Measurements from ENCODE around the gene BCL3. TPM values are rescaled to one million over a fixed set of nuclear protein-coding genes. Genes with fewer than 3 reads are reported as not detected.

The BCL3 gene
- total RNA-seq, 2 experiments from 2014 or later = 38.7 to 40.2 TPM

- peaks cover 5% of the 10 kb centered on the region for H3K4me1 Mint-ChIP-seq
- H3K27ac Mint-ChIP-seq = no peak overlapping the region
- no peak overlapping the region for H3K4me3 Mint-ChIP-seq
- ChIA-PET POLR2A (no interaction called here), CTCF (interaction anchor here (1.4 to 6.1 kb wide), 2 partner anchors 14 kb away, joined by 4 to 39 read pairs; no protein-coding TSS in a partner anchor)
- no peaks in the 10 kb centered on the region for H3K9me3 Mint-ChIP-seq
- no peaks in the 10 kb centered on the region for H3K36me3 Mint-ChIP-seq (ENCODE audit: low read depth)
- DNase-seq = no peak
- H3K27me3 Mint-ChIP-seq = peaks cover 7% of the 10 kb centered on the region
These were observed 11.1 kb upstream of the BCL3 start for GRCh38 chr19:44737238-44738071.

GRCh38 chr19:44738136-44738535, 10.4 kb upstream of the BCL3 start:
- Mint-ChIP-seq H3K36me3 (ENCODE audit: low read depth) (no peaks in the 10 kb centered on the region), H3K4me3 (no peak overlapping the region), H3K4me1 (peaks cover 7% of the 10 kb centered on the region), H3K9me3 (no peaks in the 10 kb centered on the region), H3K27me3 (peaks cover 7% of the 10 kb centered on the region), H3K27ac (no peak overlapping the region)
- ChIA-PET CTCF (interaction anchor here (1.0 to 6.1 kb wide), 2 partner anchors 15 to 99 kb away, joined by 3 to 39 read pairs; no protein-coding TSS in a partner anchor), POLR2A (interaction anchor here (1.1 kb wide), 1 partner anchor 10 kb away, joined by 5 read pairs; no protein-coding TSS in a partner anchor)
- no peak for DNase-seq

- H3K4me3 Mint-ChIP-seq = no peak overlapping the region
- H3K27ac Mint-ChIP-seq = no peak overlapping the region
- no peaks in the 10 kb centered on the region for H3K36me3 Mint-ChIP-seq (ENCODE audit: low read depth)
- no peaks in the 10 kb centered on the region for H3K9me3 Mint-ChIP-seq
- DNase-seq = no peak
- ChIA-PET CTCF (interaction anchor here (0.6 to 6.1 kb wide), 4 partner anchors 15 to 550 kb away, joined by 3 to 39 read pairs (median 5); no protein-coding TSS in a partner anchor), POLR2A (interaction anchor here (1.1 kb wide), 1 partner anchor 10 kb away, joined by 5 read pairs; no protein-coding TSS in a partner anchor)
- H3K4me1 Mint-ChIP-seq = peaks cover 7% of the 10 kb centered on the region
- peaks cover 7% of the 10 kb centered on the region for H3K27me3 Mint-ChIP-seq
These were observed 9.6 kb upstream of the BCL3 start for GRCh38 chr19:44738603-44739558.

- DNase-seq = no peak
- Mint-ChIP-seq H3K4me3 (no peak overlapping the region), H3K4me1 (peaks cover 3% of the 10 kb centered on the region), H3K27me3 (no peaks in the 10 kb centered on the region), H3K9me3 (no peaks in the 10 kb centered on the region), H3K36me3 (ENCODE audit: low read depth) (no peaks in the 10 kb centered on the region), H3K27ac (no peak overlapping the region)
- ChIA-PET POLR2A (no interaction called here), CTCF (interaction anchor here (1.2 to 6.1 kb wide), 4 partner anchors 14 to 31 kb away, joined by 3 to 39 read pairs (median 12); no protein-coding TSS in a partner anchor)
These were observed 8.1 kb upstream of the BCL3 start for GRCh38 chr19:44740351-44740824.

- ChIA-PET POLR2A (no interaction called here), CTCF (interaction anchor here (0.6 to 6.1 kb wide), 3 partner anchors 12 to 30 kb away, joined by 3 to 39 read pairs (median 17); no protein-coding TSS in a partner anchor)
- no peaks in the 10 kb centered on the region for H3K9me3 Mint-ChIP-seq
- no peak overlapping the region for H3K27ac Mint-ChIP-seq
- H3K4me1 Mint-ChIP-seq = peaks cover 8% of the 10 kb centered on the region
- no peak overlapping the region for H3K4me3 Mint-ChIP-seq
- no peaks in the 10 kb centered on the region for H3K36me3 Mint-ChIP-seq (ENCODE audit: low read depth)
- no peak for DNase-seq
- peaks cover 2% of the 10 kb centered on the region for H3K27me3 Mint-ChIP-seq
These were observed 7.2 kb upstream of the BCL3 start for GRCh38 chr19:44741258-44741731.

- H3K4me1 Mint-ChIP-seq = peaks cover 14% of the 10 kb centered on the region
- H3K27me3 Mint-ChIP-seq = peaks cover 4% of the 10 kb centered on the region
- H3K9me3 Mint-ChIP-seq = no peaks in the 10 kb centered on the region
- H3K36me3 Mint-ChIP-seq (ENCODE audit: low read depth) = no peaks in the 10 kb centered on the region
- H3K4me3 Mint-ChIP-seq = no peak overlapping the region
- POLR2A ChIA-PET = no interaction called here
- DNase-seq = no peak
- H3K27ac Mint-ChIP-seq = no peak overlapping the region
- CTCF ChIA-PET = interaction anchor here (4.2 to 6.1 kb wide), 2 partner anchors 18 to 30 kb away, joined by 17 to 39 read pairs; no protein-coding TSS in a partner anchor
These were observed 6.6 kb upstream of the BCL3 start for GRCh38 chr19:44741841-44742329.

- no peaks in the 10 kb centered on the region for H3K9me3 Mint-ChIP-seq
- peaks cover 18% of the 10 kb centered on the region for H3K4me1 Mint-ChIP-seq
- peaks cover 4% of the 10 kb centered on the region for H3K27me3 Mint-ChIP-seq
- no peaks in the 10 kb centered on the region for H3K36me3 Mint-ChIP-seq (ENCODE audit: low read depth)
- CTCF ChIA-PET = interaction anchor here (0.7 to 6.1 kb wide), 5 partner anchors 8 to 42 kb away, joined by 3 to 39 read pairs (median 6); no protein-coding TSS in a partner anchor
- H3K27ac Mint-ChIP-seq = peak overlapping the region; percentile 36
- DNase-seq = no peak
- no peak overlapping the region for H3K4me3 Mint-ChIP-seq
- POLR2A ChIA-PET = no interaction called here
These were observed 6.0 kb upstream of the BCL3 start for GRCh38 chr19:44742330-44743061.

- Mint-ChIP-seq H3K27ac (no peak overlapping the region), H3K36me3 (ENCODE audit: low read depth) (peaks cover 8% of the 10 kb centered on the region), H3K4me3 (no peak overlapping the region), H3K27me3 (peaks cover 4% of the 10 kb centered on the region), H3K4me1 (peaks cover 31% of the 10 kb centered on the region), H3K9me3 (no peaks in the 10 kb centered on the region)
- CTCF ChIA-PET = interaction anchor here (0.6 to 1.9 kb wide), 6 partner anchors 11 to 104 kb away, joined by 3 to 12 read pairs (median 3); no protein-coding TSS in a partner anchor
- DNase-seq = no peak
- POLR2A ChIA-PET = no interaction called here
These were observed 3.6 kb upstream of the BCL3 start for GRCh38 chr19:44744871-44745332.

- POLR2A ChIA-PET = no interaction called here
- peaks cover 4% of the 10 kb centered on the region for H3K27me3 Mint-ChIP-seq
- no peak for DNase-seq
- H3K4me1 Mint-ChIP-seq = peaks cover 33% of the 10 kb centered on the region
- peaks cover 11% of the 10 kb centered on the region for H3K36me3 Mint-ChIP-seq (ENCODE audit: low read depth)
- no peaks in the 10 kb centered on the region for H3K9me3 Mint-ChIP-seq
- CTCF ChIA-PET = interaction anchor here (0.6 to 1.9 kb wide), 7 partner anchors 12 to 955 kb away, joined by 3 to 12 read pairs (median 3); no protein-coding TSS in a partner anchor
- no peak overlapping the region for H3K4me3 Mint-ChIP-seq
- H3K27ac Mint-ChIP-seq = peak overlapping the region; percentile 42
These were observed 3.1 kb upstream of the BCL3 start for GRCh38 chr19:44745341-44745831.

GRCh38 chr19:44745887-44746600, 2.5 kb upstream of the BCL3 start:
- Mint-ChIP-seq H3K36me3 (ENCODE audit: low read depth) (peaks cover 17% of the 10 kb centered on the region), H3K4me3 (peak overlapping the region; percentile 53), H3K27me3 (peaks cover 4% of the 10 kb centered on the region), H3K9me3 (no peaks in the 10 kb centered on the region), H3K4me1 (peaks cover 40% of the 10 kb centered on the region), H3K27ac (peak overlapping the region; percentile 51)
- ChIA-PET POLR2A (no interaction called here), CTCF (interaction anchor here (0.7 to 1.9 kb wide), 3 partner anchors 22 to 956 kb away, joined by 3 to 12 read pairs (median 5); no protein-coding TSS in a partner anchor)
- no peak for DNase-seq

GRCh38 chr19:44746616-44746945, 1.9 kb upstream of the BCL3 start:
- POLR2A ChIA-PET = no interaction called here

More at GRCh38 chr19:44746616-44746945, 1.9 kb upstream of the BCL3 start:
- Mint-ChIP-seq H3K27me3 (peaks cover 4% of the 10 kb centered on the region), H3K4me1 (peaks cover 45% of the 10 kb centered on the region), H3K4me3 (peak overlapping the region; percentile 81), H3K27ac (no peak overlapping the region), H3K9me3 (no peaks in the 10 kb centered on the region), H3K36me3 (ENCODE audit: low read depth) (peaks cover 23% of the 10 kb centered on the region)
- no peak for DNase-seq
- CTCF ChIA-PET = no interaction called here

All from activated CD4-positive, alpha-beta T cell treated with anti-CD3 and anti-CD28 coated beads, Interleukin-2, amount 10 ng/mL, durations not matched to agents 7 days and 5 days (primary cell).